HT1080 (cell line): ENCODE measurements around the gene MAP3K3. TPM values are rescaled to one million over a fixed set of nuclear protein-coding genes. Genes with fewer than 3 reads are reported as not detected.
"Not testable (repeated sequence)": the region's sequence is repeated elsewhere in the genome, so short reads cannot be mapped to it uniquely, and the experiment has no call there.

Experiments used
- DNase-seq: peaks from one replicate; pipeline ENCODE4 v3.0.0-alpha.2; 2015; ENCODE audit warnings: low read depth
- small RNA-seq: library from RNA; depleted of rRNA; stranded (forward); fragments of <200 nt; gene quantifications from one replicate; pipeline ENCODE3, GENCODE V24; 2014
- total RNA-seq: library from RNA; depleted of rRNA; stranded (reverse); fragments of >200 nt; shearing (Covaris generic); gene quantifications from 2 replicates; pipeline ENCODE4 v1.2.3, GENCODE V29; 2014; rRNA removed

The MAP3K3 gene
- total RNA-seq, 1 experiment from 2014 or later = 33.1 TPM

GRCh38 chr17:63704836-63705235 lies 82.6 kb downstream of the MAP3K3 start:
- no peak for DNase-seq

- DNase-seq = no peak
Measured at GRCh38 chr17:63705657-63706056, 83.4 kb downstream of the MAP3K3 start.

- no peak for DNase-seq
Measured at GRCh38 chr17:63706336-63707082, 84.3 kb downstream of the MAP3K3 start.

- no peak for DNase-seq
Measured at GRCh38 chr17:63707151-63707550, 84.9 kb downstream of the MAP3K3 start.

- DNase-seq = no peak
Measured at GRCh38 chr17:63709110-63709509, 86.9 kb downstream of the MAP3K3 start.

- no peak for DNase-seq
Measured at GRCh38 chr17:63714550-63715277, 92.5 kb downstream of the MAP3K3 start.

- DNase-seq = no peak
Measured at GRCh38 chr17:63716426-63716825, 94.2 kb downstream of the MAP3K3 start.

GRCh38 chr17:63718988-63719387 lies 96.8 kb downstream of the MAP3K3 start:
- no peak for DNase-seq

- DNase-seq = not testable (repeated sequence)
Measured at GRCh38 chr17:63720194-63720593, 98.0 kb downstream of the MAP3K3 start.

GRCh38 chr17:63722403-63722802 lies 100.2 kb downstream of the MAP3K3 start:
- no peak for DNase-seq

- DNase-seq = no peak
Measured at GRCh38 chr17:63735691-63736090, 113.5 kb downstream of the MAP3K3 start.

GRCh38 chr17:63740464-63741142 lies 118.4 kb downstream of the MAP3K3 start:
- no peak for DNase-seq

GRCh38 chr17:63741143-63741407 lies 118.9 kb downstream of the MAP3K3 start:
- no peak for DNase-seq

- DNase-seq = peak; percentile 98
Measured at GRCh38 chr17:63741408-63742173, 119.4 kb downstream of the MAP3K3 start, which contains the start of gene STRADA. Gene STRADA, minus strand, starts transcription at chr17:63741799. Its CDS starts 13,430 bp downstream, at chr17:63728369.

Small RNAs within 50 kb of the gene (small RNA-seq; reads per million reads assigned to genes)
- gene RNU6-288P = not detected

Other genes with a start within 250 kb of the MAP3K3 start
- gene CYB561, start 176.1 kb upstream of the MAP3K3 start, total RNA-seq = 0.70 and 3.2 TPM in 2 replicates
- gene ACE, start 145.4 kb upstream of the MAP3K3 start, total RNA-seq = not detected in 2 replicates
- not detected in 2 replicates for gene KCNH6, start 99.1 kb upstream of the MAP3K3 start, total RNA-seq
- 28.0 and 37.1 TPM in 2 replicates for gene DCAF7, start 71.9 kb upstream of the MAP3K3 start, total RNA-seq
- gene TACO1, start 21.5 kb upstream of the MAP3K3 start, total RNA-seq = 32.6 and 35.0 TPM in 2 replicates
- gene LIMD2, start 77.7 kb downstream of the MAP3K3 start, total RNA-seq = 15.9 and 20.7 TPM in 2 replicates
- gene STRADA, start 119.4 kb downstream of the MAP3K3 start, total RNA-seq = 13.2 and 13.8 TPM in 2 replicates
- gene CCDC47, start 151.2 kb downstream of the MAP3K3 start, total RNA-seq = 52.1 and 78.0 TPM in 2 replicates
- 36.9 and 44.9 TPM in 2 replicates for gene DDX42, start 151.8 kb downstream of the MAP3K3 start, total RNA-seq
- 79.2 and 110 TPM in 2 replicates for gene PSMC5, start 205.0 kb downstream of the MAP3K3 start, total RNA-seq
- 142 and 158 TPM in 2 replicates for gene FTSJ3, start 205.2 kb downstream of the MAP3K3 start, total RNA-seq
- 99.5 and 106 TPM in 2 replicates for gene SMARCD2, start 220.3 kb downstream of the MAP3K3 start, total RNA-seq